Subcutaneous preadipocyte (primary cell): ENCODE results near the gene CPHXL2. TPM values are rescaled to one million over a fixed set of nuclear protein-coding genes. Genes with fewer than 3 reads are reported as not detected.

Source experiments
- small RNA-seq: library from RNA; depleted of rRNA; stranded (forward); fragments of <200 nt; gene quantifications from one replicate; pipeline ENCODE3, GENCODE V24; 2012
- total RNA-seq: library from RNA; depleted of rRNA; stranded (reverse); fragments of >200 nt; gene quantifications from 2 replicates; pipeline ENCODE4 v1.2.3, GENCODE V29; 2012

CPHXL2 gene
- total RNA-seq, result not detected in 2 replicates

GRCh38 chr16:75676909-75677308 is at the start of gene CPHXL2:
CPHXL2 (minus strand) TSS chr16:75677009; CDS start chr16:75676999, 10 bp downstream.

GRCh38 chr16:75726390-75726789 is 49.6 kb upstream of the CPHXL2 start, which contains the start of gene CPHXL:
CPHXL (minus strand) TSS chr16:75726490; CDS start chr16:75726442, 48 bp downstream.

GRCh38 chr16:75701361-75701760 is 24.6 kb upstream of the CPHXL2 start, which contains the start of gene DUXB:
DUXB (minus strand) TSS chr16:75701461; CDS start chr16:75701418, 43 bp downstream.

GRCh38 chr16:75647492-75648264 is 29.1 kb downstream of the CPHXL2 start, which contains the start of the genes KARS1 and TERF2IP:
KARS1 (minus strand) TSS chr16:75647665; CDS start chr16:75647639, 26 bp downstream.
TERF2IP (plus strand) TSS chr16:75647773; CDS start chr16:75647883, 110 bp downstream.

GRCh38 chr16:75622761-75623605 is 53.8 kb downstream of the CPHXL2 start, which contains the start of gene ADAT1:
ADAT1 (minus strand) TSS chr16:75623281; CDS start chr16:75620799, 2,482 bp downstream.

Small RNAs within 50 kb of the gene (small RNA-seq; reads per million reads assigned to genes)
- gene RN7SL520P, result not detected

Other genes starting within 250 kb of the CPHXL2 start
- gene CFDP1, start 243.5 kb downstream of the CPHXL2 start, total RNA-seq, result 37.7 and 42.6 TPM in 2 replicates
- 9.2 and 18.2 TPM in 2 replicates for gene TMEM170A, start 212.3 kb downstream of the CPHXL2 start, total RNA-seq
- 0.37 and 0.98 TPM in 2 replicates for gene CHST6, start 181.6 kb downstream of the CPHXL2 start, total RNA-seq
- 0.20 and 0.73 TPM in 2 replicates for gene CHST5, start 140.9 kb downstream of the CPHXL2 start, total RNA-seq
- gene TMEM231, start 120.8 kb downstream of the CPHXL2 start, total RNA-seq, result 15.4 and 18.8 TPM in 2 replicates
- 21.3 and 22.5 TPM in 2 replicates for gene GABARAPL2, start 110.6 kb downstream of the CPHXL2 start, total RNA-seq
- gene ADAT1, start 53.7 kb downstream of the CPHXL2 start, total RNA-seq, result 54.7 and 72.1 TPM in 2 replicates
- 158 and 161 TPM in 2 replicates for gene KARS1, start 29.3 kb downstream of the CPHXL2 start, total RNA-seq
- gene TERF2IP, start 29.2 kb downstream of the CPHXL2 start, total RNA-seq, result 23.1 and 26.8 TPM in 2 replicates
- gene DUXB, start 24.5 kb upstream of the CPHXL2 start, total RNA-seq, result not detected in 2 replicates
- gene CPHXL, start 49.5 kb upstream of the CPHXL2 start, total RNA-seq, result not detected in 2 replicates